ENCODE measurements around the gene ING5.

DNA sequence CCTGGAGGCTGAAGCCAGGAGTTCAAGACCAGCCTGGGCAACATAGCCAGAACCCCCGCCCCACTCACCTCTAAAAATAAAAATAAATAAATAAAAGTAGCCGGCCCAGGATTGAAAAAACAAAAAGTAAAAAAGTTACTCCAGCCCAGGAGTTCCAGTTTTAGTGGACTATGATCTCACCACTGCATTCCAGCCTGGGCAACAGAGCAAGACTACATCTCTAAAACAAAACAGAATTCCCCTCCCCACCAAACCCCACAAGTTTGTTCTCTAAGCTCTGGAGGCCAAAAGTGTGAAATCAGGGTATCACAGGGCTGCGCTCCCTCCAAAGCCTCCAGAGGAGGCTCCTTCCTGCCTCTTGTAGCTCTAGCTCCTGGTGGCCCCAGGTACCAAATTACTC is 34.3 kb downstream of the ING5 start:
- TF ChIP-seq, protein P1, sequence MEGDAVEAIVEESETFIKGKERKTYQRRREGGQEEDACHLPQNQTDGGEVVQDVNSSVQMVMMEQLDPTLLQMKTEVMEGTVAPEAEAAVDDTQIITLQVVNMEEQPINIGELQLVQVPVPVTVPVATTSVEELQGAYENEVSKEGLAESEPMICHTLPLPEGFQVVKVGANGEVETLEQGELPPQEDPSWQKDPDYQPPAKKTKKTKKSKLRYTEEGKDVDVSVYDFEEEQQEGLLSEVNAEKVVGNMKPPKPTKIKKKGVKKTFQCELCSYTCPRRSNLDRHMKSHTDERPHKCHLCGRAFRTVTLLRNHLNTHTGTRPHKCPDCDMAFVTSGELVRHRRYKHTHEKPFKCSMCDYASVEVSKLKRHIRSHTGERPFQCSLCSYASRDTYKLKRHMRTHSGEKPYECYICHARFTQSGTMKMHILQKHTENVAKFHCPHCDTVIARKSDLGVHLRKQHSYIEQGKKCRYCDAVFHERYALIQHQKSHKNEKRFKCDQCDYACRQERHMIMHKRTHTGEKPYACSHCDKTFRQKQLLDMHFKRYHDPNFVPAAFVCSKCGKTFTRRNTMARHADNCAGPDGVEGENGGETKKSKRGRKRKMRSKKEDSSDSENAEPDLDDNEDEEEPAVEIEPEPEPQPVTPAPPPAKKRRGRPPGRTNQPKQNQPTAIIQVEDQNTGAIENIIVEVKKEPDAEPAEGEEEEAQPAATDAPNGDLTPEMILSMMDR (IDR thresholded peaks at IDR 0.05): no peak
- TF ChIP-seq POLR2A (IDR thresholded peaks at IDR 0.05) (no peak), POLR2AphosphoS5 (IDR thresholded peaks at IDR 0.05) (no peak), EP300 (IDR thresholded peaks at IDR 0.05) (no peak)
